Upper lobe of left lung (tissue), 4 donors: ENCODE measurements around the gene API5.

ENCODE experiments used
- CTCF ChIP-seq, 6 experiments: fragments of 450-650 bp in 4 of 6; fragments of 200-600 bp in 2 of 6; sonication (generic) in 2 of 6; IDR thresholded peaks; one replicate each; pipeline ENCODE4 v1.5.1; 2016 to 2019; ENCODE audit warnings: antibody characterized with exemption in 6 of 6
- POLR2AphosphoS5 ChIP-seq, 2 donors: sonication (generic); formaldehyde crosslinking; IDR thresholded peaks; one replicate each; pipeline ENCODE4 v1.5.1; 2017; ENCODE audit warnings: antibody characterized with exemption in 2 of 2

DNA sequence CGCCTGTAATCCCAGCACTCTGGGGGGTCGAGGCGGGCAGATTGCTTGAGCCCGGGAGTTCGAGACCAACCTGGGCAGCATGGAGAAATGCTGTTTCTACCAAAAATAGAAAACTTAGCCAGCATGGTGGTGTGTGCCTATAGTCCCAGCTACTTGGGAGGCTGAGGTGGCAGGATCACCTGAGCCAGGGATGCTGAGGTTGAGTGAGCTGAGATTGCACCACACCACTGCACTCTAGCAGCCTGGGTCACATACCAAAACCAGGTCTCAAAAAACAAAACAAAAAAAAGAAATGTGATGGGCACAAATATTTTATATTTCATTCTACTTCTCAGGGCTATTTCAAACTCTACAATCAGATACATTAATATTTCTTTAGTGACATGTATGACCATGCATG is 72.6 kb downstream of the API5 start:
- no peak for TF ChIP-seq CTCF (IDR thresholded peaks at IDR 0.05)
- no peak for TF ChIP-seq POLR2AphosphoS5 (IDR thresholded peaks at IDR 0.05)
